Stimulated activated CD4-positive, alpha-beta T cell treated with anti-CD3 and anti-CD28 coated beads, Interleukin-4, amount 100 ng/mL, for 24 hours (primary cell): ENCODE data around the gene TSKU.
"Not testable (repeated sequence)": the region's sequence is repeated elsewhere in the genome, so short reads cannot be mapped to it uniquely, and the experiment has no call there.

ENCODE experiments used
- DNase-seq: peaks from one replicate; pipeline ENCODE4 v3.0.0-alpha.2; 2020

Gene TSKU

DNA sequence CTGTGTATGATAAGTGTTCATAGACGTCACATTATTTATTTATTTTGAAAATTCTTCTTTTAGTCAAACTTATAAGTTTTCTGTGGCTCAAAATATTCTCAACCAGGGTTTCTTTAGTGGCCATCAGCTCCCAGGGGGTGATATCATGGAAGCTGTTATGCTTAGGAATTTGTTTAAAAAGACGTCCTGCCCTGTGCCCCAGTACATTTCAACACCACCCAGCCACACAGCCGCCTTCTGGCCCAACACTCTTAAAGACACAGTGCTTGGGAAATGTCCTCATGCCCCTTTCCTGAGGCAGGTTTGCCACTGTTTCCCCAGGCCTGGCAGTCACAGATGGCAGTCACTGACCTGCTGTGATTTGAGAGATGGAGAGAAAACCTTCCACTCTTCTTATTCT is 19.9 kb downstream of the TSKU start:
- DNase-seq: no peak

DNA sequence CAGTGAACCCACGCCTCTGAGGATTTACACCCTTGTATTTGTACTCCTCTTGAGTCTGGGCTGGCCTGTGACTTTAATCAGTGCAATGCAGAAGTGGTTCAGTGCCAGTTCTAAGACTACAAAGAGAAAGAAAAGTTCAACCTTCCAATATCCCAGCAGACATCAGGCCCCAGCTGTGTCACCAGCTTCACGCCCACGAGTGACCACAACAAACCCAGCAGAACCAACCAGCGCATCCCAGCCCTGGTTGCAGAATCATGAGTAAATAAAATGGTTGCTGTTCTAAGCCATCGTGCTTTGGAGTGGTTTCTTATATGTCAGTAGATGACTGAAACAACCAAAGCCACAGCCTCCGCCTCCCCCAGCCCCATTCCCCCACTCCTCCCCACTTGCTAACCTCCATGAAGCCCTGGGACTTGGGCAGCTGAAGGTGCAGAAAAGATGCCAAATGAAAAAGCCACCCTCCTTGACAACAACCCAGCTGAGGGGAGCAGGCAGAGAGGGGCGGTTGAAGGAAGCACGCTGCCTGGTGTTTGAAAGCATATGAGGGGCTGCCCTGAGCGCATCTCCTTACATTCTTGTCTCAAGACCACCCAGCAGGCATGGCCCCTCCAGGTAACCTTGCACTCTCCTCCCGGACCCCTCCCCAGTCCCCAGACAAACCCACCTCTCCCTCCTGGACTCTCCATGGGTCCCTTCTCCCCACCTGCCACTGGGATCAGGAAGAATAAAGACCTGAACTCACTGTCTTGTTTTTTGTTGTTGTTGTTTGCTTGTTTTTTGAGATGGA is 20.9 kb downstream of the TSKU start:
- peak; percentile 72 for DNase-seq

DNA sequence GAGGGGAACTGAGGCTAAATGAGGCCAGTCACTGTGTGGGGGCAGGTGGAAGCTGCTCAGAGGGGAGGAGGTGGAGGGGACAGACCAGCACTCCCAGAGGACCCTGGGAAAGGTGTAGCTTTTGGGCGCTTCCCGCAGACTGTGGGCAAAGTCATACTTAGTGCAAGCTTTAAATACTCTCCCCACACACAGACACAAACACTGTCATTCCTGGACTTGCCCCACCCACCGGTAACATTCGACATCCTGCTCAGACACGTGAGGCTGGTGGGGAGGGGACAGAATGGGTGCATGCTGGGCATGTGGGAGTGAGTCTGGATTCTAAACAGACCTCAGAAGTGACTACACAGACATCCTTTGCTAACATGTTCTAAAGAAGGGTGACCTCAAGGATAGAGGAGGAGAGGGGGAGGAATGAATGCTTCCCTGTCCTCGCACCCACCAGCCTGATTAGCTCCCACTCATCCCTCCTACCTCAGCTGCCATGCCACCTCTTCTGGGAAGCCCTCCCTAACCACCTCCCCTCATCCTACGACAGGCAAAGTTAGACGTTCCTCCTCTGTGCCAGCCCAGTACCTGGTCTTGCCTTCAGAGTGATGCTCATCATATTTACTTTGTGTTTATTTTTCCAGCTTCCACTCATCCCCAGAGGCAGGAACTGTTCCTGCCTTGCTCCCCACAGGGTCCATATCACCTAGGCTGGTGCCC is 22.2 kb downstream of the TSKU start:
- peak; percentile 43 for DNase-seq

DNA sequence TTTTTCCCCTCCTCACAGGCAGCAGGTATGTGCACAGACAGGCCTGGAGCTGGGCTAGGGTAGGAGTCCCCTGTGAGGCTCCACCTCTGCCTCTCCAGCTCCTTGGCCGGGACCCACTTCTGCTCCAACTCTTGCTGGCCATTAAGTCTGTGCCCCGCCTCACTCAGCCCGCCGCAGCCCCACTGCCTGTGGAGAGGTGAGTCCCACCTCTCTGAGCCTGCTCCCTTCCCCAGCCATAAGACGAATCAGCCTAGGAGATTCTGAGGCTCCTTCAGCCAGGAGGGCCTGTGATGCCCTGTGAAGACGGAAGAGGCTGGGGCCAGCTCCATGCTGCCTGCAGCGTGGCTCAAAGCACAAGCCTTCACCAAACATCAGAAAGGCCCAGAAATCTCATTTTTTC is 23.0 kb downstream of the TSKU start:
- no peak for DNase-seq

DNA sequence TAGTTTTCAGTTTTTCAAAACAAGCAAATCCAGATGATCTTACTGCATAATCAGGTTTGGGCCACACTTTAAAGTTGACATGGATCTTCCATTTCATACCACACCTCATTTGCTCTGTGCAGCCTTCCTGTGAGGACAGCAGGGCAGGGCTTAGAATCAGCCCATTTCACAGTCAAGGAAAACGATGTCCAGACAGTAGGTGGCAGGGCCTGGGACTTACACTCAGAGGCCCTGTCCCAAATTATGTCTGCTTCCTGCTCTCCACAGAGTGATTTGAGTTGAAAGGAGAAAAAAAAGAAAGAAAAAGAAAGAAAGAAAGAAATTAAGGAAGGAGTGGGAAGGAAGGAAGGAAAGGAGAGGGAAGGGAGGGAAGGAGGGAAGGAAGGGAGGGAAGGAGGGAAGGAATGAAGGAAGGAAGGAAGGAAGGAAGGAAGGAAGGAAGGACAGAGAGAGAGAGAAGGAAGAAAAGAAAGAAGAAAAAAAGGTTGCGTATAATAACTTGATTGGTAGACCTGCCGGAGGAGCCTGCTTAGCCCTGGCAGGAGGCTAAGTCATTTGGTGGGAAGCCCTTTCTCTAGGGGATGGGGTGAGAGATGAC is 23.6 kb downstream of the TSKU start:
- DNase-seq: no peak

DNA sequence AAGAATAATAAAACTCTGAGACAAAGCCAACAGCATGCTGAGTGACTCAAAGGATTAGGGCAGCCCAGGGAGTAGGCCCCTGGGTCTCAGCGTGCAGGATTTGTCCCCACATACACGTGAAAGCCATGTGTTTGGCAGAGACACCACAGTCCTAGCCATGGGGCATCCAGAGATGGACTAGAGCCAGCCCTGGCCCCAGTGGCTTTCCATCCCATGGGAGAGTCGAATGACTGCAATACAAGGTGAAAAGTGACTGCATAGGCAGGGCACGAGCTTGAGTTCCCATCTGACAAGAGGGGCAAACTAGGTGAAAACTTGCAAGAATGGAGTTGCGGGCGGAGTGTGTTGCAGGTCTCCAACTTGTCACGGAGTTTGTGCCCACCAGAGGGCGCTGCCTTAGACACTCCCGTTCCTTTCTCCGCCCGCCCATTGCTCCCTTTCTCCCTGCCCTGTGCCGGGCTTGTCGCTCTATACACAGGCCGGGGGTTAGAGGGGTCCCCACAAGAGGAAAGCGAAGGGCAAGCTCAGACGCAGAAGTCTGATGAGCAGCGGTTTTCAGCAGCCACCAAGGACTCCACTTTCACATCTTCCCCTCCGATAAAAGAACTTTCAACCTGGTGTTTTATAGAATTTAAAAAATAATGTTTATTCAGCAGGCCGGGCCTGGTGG is 24.2 kb downstream of the TSKU start:
- DNase-seq: peak; percentile 73

DNA sequence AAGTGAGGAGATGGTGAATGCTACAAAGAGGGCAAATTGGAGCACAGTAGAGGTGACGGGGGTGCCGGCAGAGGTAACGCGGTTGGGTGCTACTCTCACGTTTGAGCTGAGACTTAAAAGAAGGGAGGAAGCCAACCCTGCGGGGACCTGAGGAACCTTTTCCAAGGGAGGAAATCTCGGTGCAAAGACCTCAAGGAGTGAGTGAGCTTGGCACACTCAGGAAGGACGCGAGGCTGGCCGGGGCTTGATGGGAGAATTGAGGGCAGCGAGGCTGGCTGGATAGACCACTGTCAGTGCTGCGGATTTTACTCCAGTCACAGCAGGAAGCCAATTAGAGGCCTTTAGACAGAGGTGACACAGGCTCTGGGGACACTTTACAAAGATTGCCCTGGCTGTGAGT is 25.0 kb downstream of the TSKU start:
- DNase-seq: no peak

DNA sequence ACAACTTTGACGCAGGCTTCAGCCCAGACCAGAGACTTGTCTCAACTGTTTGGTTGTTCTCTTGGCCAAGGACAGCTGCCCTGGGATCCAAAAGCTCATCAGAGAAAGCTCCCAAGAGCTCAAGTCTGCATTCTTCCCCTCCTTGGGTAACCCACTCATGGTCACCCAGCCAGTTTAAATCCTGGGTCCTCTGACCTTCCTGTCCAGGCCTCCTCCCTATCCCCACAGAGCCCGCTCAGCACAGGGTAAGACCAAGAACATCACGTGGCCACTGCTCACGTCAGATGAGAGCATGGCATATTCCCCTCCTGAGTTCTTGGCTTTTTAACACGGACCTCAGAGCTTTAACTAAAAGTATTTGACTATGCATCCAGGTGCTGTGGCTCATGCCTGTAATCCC is 25.8 kb downstream of the TSKU start:
- no peak for DNase-seq

DNA sequence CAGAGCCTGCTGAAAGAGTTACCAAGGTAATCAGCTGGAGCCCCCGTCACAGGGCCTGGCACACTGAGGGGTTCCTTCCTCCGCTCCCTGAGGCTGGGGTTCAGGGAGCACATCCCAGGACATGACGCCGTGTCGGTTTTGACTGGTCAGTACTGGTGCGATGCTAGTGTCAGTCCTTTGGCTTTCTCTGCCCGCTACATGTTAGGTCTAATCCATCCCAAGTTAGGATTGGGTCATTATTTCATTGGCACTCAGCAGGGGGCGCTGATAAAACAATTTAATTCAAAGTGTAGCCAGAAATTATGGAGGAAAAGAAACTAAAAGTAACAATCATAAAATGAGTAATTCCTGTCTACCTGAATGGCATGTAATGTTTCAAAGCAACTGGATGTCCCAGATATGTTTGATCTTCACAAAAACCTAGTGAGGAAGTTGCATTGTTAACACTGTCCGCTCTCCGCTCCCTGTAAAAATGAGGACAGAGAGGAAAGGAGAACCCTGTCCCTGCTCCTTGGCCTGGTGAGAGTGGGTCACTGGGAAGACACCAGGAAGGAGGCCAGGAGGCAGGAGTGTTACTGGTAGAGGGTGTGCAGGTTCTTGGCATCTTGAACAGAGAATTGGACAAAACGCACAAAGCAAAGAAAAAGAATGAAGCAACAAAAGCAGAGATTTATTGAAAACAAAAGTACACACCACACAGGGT is 27.1 kb downstream of the TSKU start:
- DNase-seq: peak; percentile 51

DNA sequence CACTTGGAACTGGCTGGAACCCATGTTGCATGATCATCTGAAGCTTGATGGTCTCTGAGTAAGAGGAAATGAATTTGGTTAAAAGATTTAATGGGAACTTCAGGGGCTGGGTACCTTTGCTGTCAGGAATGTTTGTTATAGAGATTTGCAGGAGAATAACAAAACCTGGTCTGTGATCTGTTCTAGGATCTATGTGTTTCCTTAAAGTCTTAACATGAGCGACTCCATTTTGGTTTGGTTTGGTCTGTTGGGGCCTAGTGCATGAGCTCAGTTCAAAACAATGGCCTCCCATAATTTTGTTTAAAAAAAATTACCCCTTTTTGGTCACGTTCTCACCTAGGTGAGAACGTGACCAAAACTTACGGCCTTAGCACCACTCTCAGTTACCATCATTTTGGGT is 28.1 kb downstream of the TSKU start:
- DNase-seq: no peak

DNA sequence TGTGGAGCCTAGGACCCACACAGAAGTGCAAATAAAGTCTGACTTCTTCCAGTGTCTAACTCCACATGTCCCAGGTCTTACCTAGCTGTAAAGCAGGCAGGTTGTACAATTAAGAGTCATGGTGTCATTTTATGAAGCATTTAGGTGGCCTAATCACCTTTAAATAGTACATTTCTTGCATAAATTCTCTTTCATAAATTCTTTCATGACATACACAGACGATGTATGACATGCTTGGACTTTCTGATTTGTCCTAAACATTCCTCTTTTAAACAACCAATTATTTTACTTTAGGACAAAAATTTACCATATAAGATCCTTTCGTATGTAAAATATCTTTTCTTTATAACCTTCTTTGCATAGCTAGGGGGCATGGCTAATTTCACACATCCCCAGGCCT is 31.3 kb downstream of the TSKU start:
- DNase-seq: no peak

DNA sequence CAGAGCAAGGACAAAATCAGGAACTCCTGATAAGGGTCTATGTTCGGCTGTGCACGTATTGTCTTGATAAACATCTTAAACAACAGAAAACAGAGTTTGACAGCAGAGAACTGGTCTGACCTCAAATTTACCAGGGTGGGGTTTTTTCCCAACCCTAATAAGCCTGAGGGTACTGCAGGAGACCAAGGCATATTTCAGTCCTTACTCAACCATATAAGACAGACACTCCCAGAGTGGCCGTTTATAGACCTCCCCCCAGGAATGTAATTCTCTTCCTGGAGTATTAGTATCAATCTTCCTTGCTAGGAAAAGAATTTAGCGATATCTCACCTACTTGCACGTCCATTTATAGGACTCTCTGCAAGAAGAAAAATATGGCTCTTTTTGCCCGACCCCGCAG is 32.5 kb downstream of the TSKU start:
- not testable (repeated sequence) for DNase-seq

DNA sequence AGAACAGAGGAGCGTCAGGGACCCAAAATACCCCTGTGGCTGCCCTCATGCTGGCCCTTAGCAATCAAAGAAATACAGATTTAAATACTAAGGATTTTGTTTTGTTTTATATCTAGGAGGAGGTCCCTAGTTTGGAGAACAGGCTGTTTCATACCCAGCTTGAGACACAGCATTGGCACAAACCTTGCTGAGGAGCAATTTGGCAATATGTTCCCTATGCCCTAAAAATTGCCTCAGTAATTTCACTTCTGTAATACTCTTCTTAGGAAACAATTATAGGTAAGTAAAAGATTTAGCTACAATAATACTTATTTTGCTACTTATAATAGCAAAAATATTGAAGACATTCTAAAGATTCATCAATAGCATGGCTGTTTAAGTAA is 37.0 kb downstream of the TSKU start:
- no peak for DNase-seq

DNA sequence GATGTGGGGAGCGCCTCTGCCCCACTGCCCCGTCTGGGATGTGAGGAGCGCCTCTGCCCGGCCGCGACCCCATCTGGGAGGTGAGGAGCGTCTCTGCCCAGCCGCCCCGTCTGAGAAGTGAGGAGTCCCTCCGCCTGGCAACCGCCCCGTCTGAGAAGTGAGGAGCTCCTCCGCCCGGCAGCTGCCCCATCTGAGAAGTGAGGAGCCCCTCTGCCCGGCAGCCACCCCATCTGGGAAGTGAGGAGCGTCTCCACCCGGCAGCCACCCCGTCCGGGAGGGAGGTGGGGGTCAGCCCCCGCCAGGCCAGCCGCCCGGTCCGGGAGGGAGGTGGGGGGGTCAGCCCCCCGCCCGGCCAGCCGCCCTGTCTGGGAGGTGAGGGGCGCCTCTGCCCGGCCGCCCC is 38.2 kb downstream of the TSKU start:
- not testable (repeated sequence) for DNase-seq

DNA sequence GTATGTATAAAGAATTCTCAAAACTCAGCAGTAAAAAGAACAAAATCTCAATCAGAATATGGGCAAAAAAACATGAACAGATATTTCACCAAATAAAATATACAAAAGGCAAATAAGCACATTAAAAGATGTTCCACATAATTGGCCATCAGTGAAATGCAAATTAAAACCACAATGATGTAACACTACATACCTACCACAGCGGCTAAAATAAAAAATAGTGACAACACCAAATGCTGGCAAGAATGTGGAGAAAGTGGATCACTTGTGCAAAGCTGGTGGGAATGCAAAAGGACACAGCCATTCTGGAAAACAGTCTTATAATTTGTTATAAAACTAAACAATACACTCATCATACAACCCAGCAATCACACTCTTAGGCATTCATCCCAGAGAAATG is 39.2 kb downstream of the TSKU start:
- DNase-seq: no peak

DNA sequence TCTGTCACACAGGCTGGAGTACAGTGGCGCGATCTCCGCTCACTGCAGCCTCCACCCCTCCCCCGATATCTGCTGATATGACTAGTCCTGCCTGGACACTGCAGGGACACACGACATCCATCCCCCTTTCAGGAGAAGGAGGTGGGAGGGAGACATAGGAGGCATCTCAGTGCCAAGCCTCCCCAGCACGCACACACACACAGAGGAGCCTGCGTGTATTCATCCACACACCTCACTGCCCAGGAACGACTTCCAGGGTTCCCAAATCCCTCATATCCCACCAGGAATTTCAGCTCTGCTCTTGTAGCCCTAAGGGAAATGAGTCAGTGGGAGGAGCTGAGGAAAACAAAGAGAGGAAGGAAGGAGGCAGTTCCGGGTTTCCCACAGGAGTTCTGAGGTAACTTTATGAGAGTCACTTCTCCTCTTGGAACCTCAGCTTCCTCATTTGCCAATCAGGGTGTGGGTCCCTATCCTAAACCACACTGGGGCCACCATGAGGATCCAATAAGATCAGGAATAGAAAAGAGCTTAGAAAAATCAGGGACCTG is 40.4 kb downstream of the TSKU start:
- no peak for DNase-seq

DNA sequence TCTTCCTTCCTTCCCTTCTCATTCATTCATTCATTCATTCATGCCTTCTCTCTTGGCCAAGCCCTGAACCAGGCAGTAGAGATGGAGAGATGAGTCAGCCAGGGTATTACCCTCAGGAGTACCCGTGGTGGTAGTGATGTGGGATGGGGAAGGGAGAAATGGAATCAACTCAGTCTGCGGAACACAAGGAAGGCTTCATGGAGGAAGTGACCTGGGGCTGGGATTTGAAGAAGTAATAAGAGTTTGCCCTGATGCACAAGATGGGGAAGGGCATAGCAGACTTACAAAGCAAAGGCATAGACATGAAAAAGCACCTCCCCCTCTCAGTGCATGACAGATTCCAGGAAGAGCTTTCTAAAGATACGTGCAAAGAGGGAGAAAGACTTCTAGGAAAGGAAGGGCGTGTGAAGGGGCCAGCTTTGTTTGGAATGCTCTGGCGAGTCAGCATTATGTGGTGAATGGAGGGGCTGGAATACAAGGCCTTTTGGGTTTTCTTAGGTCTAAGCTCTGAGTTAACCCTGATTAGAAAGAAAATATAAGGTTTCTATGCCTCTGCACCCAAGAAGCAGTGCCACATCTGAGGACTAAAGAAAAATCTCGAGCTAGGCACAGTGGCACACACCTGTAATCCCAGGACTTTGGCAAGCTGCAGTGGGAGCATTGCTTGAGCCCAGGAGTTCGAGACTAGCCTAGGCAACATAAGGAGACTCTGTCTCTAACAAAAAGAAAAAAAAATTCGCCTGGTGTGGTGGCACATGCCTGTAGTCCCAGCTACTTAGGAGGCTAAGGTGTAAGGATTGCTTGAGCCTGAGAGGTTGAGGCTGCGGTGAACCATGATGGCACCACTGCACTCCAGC is 41.2 kb downstream of the TSKU start:
- no peak for DNase-seq

DNA sequence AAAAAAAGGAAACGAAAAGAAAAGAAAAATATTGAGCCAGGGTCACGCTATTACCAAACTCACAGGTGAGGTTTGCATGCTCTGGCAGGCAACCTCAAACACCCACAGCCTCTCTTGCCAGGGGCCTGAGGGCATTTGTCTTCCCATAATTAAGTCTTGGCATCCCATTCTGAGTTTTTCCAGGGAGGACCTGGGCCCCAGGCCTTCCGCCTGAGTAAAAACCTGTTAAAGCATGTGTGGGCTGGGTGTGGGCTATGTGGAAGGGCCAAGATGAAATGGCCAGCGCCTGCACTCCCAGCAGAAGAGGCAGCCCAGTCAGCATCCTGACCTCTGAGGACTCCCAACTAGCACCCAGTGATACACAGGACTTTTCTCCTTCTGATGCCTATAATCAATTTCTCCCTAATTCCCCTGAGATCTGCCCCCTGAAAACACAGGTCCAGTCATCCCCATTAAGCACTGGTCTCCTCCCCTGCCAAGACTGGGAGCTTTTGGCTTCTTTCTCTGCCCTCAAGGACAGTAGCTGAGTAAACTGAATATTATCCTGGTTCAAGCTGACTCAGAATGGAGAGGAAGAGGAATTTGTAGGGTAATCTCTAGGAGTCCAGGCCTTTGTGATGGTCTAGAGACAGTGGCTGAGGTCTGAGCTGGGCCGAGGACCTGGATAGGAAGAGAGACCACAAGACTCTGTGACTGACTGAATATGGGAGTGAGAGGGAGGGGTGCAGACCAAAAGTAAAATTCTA is 42.0 kb downstream of the TSKU start:
- no peak for DNase-seq

DNA sequence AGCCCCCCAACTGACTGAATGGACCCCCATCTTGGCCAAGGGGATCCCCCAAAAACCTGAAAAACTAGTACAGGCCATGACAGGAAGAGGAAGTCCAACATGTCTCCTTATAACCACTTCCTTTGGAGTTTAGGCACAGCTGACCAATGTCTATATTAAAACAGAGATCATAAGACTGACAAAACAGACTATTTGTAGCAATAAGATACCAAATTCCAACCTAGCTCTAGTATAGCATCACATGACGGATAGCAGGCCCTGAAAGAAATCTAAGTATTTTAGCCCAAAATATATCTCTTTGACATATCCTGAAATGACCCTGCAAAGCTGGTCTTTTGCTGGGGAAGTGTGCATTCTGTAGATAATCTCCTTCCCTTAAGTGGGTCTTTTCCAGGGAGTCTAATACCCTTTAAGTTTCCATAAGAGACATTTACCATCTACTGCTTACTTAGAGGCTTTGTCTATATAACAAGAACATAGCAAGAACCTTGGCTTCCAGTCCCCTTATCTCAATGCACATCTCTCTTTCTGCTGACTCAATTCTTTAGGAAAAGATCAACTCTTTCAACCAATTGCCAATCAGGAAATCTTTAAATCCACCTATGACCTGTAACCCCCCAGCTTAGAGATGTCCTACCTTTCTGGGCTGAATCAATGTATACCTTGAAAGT is 42.7 kb downstream of the TSKU start:
- no peak for DNase-seq

DNA sequence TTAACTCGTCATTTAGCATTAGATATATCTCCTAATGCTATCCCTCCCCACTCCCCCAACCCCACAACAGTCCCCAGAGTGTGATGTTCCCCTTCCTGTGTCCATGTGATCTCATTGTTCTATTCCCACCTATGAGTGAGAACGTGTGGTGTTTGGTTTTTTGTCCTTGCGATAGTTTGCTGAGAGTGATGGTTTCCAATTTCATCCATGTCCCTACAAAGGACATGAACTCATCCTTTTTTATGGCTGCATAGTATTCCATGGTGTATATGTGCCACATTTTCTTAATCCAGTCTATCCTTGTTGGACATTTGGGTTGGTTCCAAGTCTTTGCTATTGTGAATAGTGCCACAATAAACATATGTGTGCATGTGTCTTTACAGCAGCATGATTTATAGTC is 43.4 kb downstream of the TSKU start:
- not testable (repeated sequence) for DNase-seq
